GM18519 (cell line): ENCODE measurements around the gene TOMM70.
"Not testable (repeated sequence)": the region's sequence is repeated elsewhere in the genome, so short reads cannot be mapped to it uniquely, and the experiment has no call there.

Experiments used
- ATAC-seq: cut with Tn5 transposase; IDR thresholded peaks from one replicate; pipeline ENCODE4 v1.9.1; 2021; ENCODE audit warnings: mild to moderate bottlenecking, moderate library complexity; ENCODE audit not compliant: unreplicated experiment, low FRiP score

Gene TOMM70

GRCh38 chr3:100370756-100371155, 30.1 kb downstream of the TOMM70 start:
- ATAC-seq, result no peak

- no peak for ATAC-seq
These were observed 32.4 kb downstream of the TOMM70 start for GRCh38 chr3:100368441-100368840.

DNA sequence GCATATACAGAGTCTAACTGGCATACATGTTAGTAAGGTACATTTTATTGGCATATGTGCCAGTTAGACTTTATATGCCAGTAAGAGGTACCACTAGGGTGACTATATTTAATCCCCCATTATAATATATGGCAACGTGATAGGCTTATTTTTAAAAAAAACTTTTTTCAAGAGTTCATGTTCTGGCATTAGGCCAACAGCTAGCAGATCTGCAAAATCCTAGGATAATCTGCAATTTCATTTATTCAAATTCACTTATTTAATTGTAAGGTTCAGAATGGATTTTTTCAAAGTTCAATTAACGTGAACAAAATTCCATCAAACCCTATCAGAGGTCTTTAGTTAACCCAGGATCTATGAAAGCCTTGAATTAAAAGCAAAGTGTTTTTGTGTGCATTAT, 34.5 kb downstream of the TOMM70 start:
- no peak for ATAC-seq

- no peak for ATAC-seq
These were observed 36.5 kb downstream of the TOMM70 start for GRCh38 chr3:100364421-100364820.

DNA sequence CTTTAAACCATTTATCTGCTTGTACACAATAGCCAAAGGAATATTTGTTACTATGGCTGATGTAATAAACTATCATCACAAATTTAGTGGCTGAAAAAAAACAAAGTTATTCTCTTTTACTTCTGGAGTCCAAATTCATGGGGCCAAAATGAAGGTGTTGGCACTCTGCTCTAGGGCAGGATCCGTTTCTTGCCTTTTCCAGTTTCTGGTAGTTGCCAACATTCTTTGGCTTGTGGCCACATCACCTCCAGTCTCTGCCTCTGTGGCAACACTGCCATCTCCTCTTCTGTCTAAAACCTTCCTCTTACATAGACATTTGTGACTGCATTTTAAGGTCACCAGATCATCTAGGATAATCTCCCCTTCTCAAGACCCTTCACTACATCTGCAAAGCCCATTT, 39.0 kb downstream of the TOMM70 start:
- no peak for ATAC-seq

DNA sequence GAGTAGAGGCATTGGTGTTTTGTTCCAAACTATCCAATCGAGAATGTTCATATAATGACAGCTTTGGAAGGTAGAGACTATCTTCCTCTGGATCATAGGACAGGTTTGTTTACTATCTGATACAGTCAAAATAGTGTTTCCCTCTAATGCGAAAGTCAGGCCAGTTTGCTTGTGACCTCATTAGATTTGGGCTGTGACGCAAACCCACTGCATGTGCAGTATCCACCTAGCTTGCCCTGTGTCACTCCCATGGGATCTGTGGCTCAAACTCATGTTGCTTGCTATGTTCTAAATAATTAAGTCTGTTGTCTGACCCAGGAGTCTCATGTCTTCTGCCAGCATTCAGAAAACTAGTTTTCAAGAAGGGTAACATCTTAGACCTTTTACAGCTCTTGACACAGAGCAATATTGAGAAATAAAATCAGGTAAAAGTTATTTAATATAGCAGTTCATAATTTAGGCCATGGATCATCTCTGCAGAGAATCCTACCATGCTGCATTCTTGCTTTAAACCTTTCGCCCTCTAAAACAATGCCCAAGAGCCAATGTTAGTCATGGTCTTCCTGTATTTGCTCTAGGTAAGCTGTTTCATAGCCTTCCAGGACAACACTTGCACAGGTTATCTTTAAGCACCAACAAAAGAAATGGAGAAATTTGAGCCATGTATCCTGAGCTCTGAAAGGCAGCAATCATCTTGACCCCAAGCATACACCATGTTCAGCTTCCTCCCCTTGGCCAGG, 40.0 kb downstream of the TOMM70 start:
- no peak for ATAC-seq

GRCh38 chr3:100359035-100359434, 41.9 kb downstream of the TOMM70 start:
- ATAC-seq, result no peak

GRCh38 chr3:100358413-100358812, 42.5 kb downstream of the TOMM70 start:
- ATAC-seq, result no peak

DNA sequence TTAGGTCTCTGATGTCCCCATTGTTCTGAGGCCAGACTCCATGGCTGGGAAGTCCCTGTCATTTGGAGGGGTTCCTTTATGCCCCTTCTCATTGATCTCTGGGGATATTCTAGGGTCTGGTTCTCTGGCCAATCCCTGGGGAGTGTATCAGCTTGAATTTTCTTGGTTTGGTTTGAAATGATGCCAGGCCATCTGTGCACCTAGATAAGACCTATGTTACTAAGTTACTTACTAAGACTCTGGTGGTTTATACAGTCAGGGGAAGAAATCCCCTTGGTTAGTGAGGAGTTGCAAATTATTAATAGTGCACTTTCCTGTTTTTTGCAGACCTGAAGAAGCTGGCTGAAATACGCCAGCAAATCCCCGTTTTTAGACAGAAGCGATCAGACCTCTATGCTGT, 46.0 kb downstream of the TOMM70 start:
- no peak for ATAC-seq

- no peak for ATAC-seq
These were observed 48.3 kb downstream of the TOMM70 start for GRCh38 chr3:100352296-100353231.

DNA sequence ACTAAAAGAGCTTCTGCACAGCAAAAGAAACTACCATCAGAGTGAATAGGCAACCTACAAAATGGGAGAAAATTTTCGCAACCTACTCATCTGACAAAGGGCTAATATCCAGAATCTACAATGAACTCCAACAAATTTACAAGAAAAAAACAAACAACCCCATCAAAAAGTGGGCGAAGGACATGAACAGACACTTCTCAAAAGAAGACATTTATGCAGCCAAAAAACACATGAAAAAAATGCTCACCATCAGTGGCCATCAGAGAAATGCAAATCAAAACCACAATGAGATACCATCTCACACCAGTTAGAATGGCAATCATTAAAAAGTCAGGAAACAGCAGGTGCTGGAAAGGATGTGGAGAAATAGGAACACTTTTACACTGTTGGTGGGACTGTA, 49.1 kb downstream of the TOMM70 start:
- not testable (repeated sequence) for ATAC-seq

GRCh38 chr3:100348727-100349126, 52.2 kb downstream of the TOMM70 start:
- no peak for ATAC-seq

DNA sequence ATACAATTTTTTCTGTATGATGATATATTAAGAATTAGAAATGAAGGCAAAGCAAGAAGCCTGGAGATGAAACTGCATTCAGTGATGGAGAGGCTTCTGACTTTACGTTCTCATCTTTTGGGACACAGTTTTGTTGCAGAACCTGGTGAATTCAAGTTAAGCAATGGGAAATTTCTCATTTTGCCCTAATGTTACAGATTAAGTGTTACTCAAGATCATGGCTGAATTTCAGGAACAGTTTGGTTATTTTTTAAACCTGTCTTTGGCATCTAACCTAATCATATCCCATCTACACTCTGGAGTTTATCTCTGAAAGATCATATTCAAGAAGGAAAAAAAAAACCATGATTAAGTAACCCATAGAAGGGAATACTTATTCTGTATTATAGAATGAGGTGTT, 60.4 kb downstream of the TOMM70 start:
- no peak for ATAC-seq

GRCh38 chr3:100339786-100340185, 61.1 kb downstream of the TOMM70 start:
- ATAC-seq, result no peak

GRCh38 chr3:100338911-100339310, 62.0 kb downstream of the TOMM70 start:
- ATAC-seq, result no peak

DNA sequence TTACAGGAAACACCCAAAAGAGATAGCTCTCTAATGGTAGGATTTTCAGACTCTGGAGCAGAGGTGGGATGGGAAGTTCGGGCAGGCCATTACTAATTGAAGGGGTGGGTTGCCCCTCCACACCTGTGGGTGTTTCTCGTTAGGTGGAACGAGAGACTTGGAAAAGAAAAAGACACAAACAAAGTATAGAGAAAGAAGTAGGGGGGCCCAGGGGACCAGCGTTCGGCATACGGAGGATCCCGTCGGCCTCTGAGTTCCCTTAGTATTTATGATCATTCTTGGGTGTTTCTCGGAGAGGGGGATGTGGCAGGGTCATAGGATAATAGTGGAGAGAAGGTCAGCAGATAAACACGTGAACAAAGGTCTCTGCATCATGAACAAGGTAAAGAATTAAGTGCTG, 64.7 kb downstream of the TOMM70 start:
- not testable (repeated sequence) for ATAC-seq

- ATAC-seq, result peak; percentile 40
These were observed 65.5 kb downstream of the TOMM70 start for GRCh38 chr3:100335434-100335833.

DNA sequence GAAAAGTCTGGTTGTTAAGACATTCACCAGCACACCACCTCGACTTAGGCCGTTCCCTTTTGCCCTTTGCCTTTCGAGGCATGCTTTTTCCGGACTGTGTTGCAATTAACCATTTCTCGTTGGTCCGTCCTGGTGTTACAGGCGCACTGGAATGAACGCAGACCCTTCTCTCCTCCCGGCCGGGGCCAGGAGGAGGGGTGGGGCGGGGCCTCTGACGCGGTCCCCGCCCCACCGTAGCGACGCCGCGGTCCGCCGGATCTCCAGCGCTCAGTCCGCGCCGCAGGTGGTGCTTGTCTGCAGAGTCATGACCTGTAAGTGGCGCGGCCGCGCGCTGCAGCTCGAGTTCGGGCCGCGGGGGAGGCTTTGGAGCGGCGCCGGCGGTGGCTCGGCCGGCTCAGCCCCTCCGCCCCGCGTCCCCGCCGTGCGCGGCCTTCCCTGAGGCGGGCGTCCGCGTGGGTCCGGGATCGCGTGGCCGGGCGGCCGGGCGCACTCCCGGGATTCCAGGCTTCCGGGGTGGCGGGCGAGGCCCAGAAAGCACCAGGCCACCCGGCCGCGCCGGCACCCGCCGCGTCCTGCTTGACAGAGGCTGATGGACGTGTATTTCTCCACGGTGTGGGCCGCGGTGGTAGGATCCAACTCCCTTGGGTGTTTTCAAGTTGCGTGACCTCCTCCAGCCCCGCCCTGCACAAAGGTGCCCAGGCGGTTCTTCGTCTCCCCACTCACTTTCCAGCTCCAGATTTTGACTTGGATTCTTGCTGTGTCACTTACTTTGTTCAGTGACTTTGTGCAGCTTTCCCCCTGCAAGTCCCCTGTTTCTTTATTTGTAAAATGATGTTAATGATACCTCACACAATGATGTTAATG, 66.2 kb downstream of the TOMM70 start, which contains the start of gene NIT2:
Gene NIT2, plus strand, starts transcription at position 270 of the 864 bp plus-strand sequence. Its CDS starts 35 bp downstream, at position 305.
- ATAC-seq, result peak; percentile 96

DNA sequence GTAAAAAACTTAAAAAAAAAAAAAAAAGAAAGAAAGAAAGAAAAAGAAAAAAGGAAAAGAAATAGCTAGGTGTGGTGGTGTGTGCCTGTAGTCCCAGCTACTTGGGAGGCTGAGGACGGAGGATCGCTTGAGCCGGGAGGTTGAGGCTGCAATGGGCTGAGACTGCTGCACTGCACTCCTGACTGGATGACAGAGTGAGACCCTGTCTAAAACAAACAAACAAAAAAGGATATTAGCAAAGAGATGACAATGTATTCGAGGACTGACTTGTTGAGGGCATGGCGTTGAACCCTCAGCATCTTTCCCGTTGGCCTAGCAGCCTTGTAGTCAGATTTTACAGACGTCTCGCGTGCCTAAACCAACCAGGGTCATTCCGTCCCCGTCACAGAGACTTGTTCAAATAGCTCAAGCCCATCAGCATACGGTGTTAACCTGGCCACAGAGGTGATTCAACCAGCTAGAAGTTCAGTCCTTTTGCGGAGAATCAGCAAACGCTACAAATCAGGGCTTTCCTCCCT, 66.9 kb downstream of the TOMM70 start:
- ATAC-seq, result no peak

GRCh38 chr3:100333051-100333450, 67.8 kb downstream of the TOMM70 start:
- ATAC-seq, result no peak
